HG03378 (cell line): Measurements from ENCODE around the gene TGM2.
"Not testable (repeated sequence)": the region's sequence is repeated elsewhere in the genome, so short reads cannot be mapped to it uniquely, and the experiment has no call there.

Experiments
- ATAC-seq: cut with Tn5 transposase; IDR thresholded peaks from one replicate; pipeline ENCODE4 v1.9.1; 2021; ENCODE audit warnings: mild to moderate bottlenecking, moderate library complexity; ENCODE audit not compliant: unreplicated experiment

TGM2 gene

GRCh38 chr20:38104285-38104684 is 60.8 kb downstream of the TGM2 start:
- no peak for ATAC-seq

GRCh38 chr20:38102206-38102605 is 62.9 kb downstream of the TGM2 start:
- ATAC-seq, result not testable (repeated sequence)

GRCh38 chr20:38098952-38099351 is 66.1 kb downstream of the TGM2 start:
- ATAC-seq, result no peak

- ATAC-seq, result no peak
Measured at GRCh38 chr20:38095017-38095686, 69.9 kb downstream of the TGM2 start.

- peak; percentile 60 for ATAC-seq
Measured at GRCh38 chr20:38094373-38094891, 70.6 kb downstream of the TGM2 start.

GRCh38 chr20:38093641-38094077 is 71.4 kb downstream of the TGM2 start:
- ATAC-seq, result no peak

GRCh38 chr20:38092915-38093314 is 72.2 kb downstream of the TGM2 start:
- no peak for ATAC-seq

GRCh38 chr20:38092260-38092857 is 72.7 kb downstream of the TGM2 start:
- ATAC-seq, result no peak

GRCh38 chr20:38091441-38092216 is 73.4 kb downstream of the TGM2 start:
- ATAC-seq, result no peak

GRCh38 chr20:38090061-38090460 is 75.0 kb downstream of the TGM2 start:
- no peak for ATAC-seq

- no peak for ATAC-seq
Measured at GRCh38 chr20:38089500-38089899, 75.6 kb downstream of the TGM2 start.

GRCh38 chr20:38085026-38085425 is 80.0 kb downstream of the TGM2 start:
- ATAC-seq, result no peak

- ATAC-seq, result no peak
Measured at GRCh38 chr20:38084425-38084951, 80.6 kb downstream of the TGM2 start.

- no peak for ATAC-seq
Measured at GRCh38 chr20:38083338-38084048, 81.6 kb downstream of the TGM2 start.

GRCh38 chr20:38082894-38083293 is 82.2 kb downstream of the TGM2 start:
- ATAC-seq, result no peak

GRCh38 chr20:38081575-38081974 is 83.5 kb downstream of the TGM2 start:
- no peak for ATAC-seq

GRCh38 chr20:38079353-38079752 is 85.7 kb downstream of the TGM2 start:
- ATAC-seq, result no peak

- no peak for ATAC-seq
Measured at GRCh38 chr20:38078084-38078483, 87.0 kb downstream of the TGM2 start.
